Mucosa of rectum (tissue), 2 donors: ENCODE results near the gene GMEB2.
"Not testable (repeated sequence)": the region's sequence is repeated elsewhere in the genome, so short reads cannot be mapped to it uniquely, and the experiment has no call there.

Experiments
- H3K27ac ChIP-seq, 2 donors: one replicate each; pipeline ENCODE4 v1.7.0; 2013; ENCODE audit warnings: inconsistent platforms in 2 of 2, low read depth in 2 of 2, low read length in 2 of 2
- H3K27me3 ChIP-seq, 2 donors: one replicate each; pipeline ENCODE4 v1.7.0; 2013; ENCODE audit warnings: low read length in 2 of 2; ENCODE audit not compliant: control insufficient read depth in 2 of 2, insufficient read depth in 2 of 2
- H3K36me3 ChIP-seq, 2 donors: one replicate each; pipeline ENCODE4 v1.7.0; 2013; ENCODE audit warnings: low read length in 2 of 2; ENCODE audit not compliant: control insufficient read depth in 2 of 2, insufficient read depth in 2 of 2
- H3K4me1 ChIP-seq, 2 donors: one replicate each; pipeline ENCODE4 v1.7.0; 2013; ENCODE audit warnings: low read length in 2 of 2, mild to moderate bottlenecking in 1 of 2; ENCODE audit not compliant: control insufficient read depth in 2 of 2, insufficient read depth in 2 of 2
- H3K4me3 ChIP-seq, 2 donors: one replicate each; pipeline ENCODE4 v1.7.0; 2013; ENCODE audit warnings: low read length in 2 of 2
- H3K9ac ChIP-seq, 2 donors: one replicate each; pipeline ENCODE4 v1.7.0; 2013; ENCODE audit warnings: low read length in 2 of 2, low read depth in 1 of 2, mild to moderate bottlenecking in 1 of 2
- H3K9me3 ChIP-seq, 2 donors: one replicate each; pipeline ENCODE4 v1.7.0; 2013; ENCODE audit warnings: low read length in 2 of 2; ENCODE audit not compliant: control insufficient read depth in 2 of 2
- donor health status: healthy.
- donor health status: Normal muscosa, but diverticular disease.

Gene GMEB2

DNA sequence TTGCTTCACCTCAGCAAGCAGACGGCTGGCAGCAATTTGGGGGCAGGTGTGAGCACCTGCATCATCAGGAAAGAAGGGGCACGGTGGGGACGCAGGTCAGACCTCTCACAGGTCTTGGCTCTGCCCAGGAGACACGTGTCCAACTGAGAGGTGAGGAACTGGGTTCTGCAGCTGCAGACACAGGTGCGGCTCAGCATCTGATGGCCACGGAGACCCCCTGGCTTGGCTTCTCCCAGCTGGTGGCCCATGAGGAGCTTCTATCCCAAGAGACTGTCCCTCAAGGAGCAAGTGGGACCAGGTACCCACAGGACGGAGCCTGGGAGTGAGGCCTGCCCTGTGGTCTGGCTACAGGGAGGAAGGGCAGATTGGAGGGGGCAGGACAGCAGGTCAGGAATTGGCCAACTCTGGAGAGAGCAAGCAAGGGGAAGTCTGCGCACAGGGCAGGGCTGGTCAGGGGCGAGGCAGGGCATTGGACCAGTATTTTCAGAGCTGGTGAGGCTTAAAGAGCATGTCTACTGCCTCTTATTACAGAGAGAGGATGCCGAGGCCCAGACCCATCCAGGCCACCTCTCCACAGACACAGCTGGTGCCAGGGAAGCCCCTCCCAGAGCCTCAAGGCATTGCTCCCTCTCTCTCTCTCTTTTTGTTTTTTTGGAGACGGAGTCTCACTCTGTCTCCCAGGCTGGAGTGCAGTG lies 22.1 kb upstream of the GMEB2 start:
- no peaks in the 10 kb centered on the region for H3K36me3 ChIP-seq
- peaks cover 7% of the 10 kb centered on the region in 2 donors for H3K4me1 ChIP-seq
- H3K4me3 ChIP-seq = no peak overlapping the region
- H3K27me3 ChIP-seq = peaks cover 6 to 12% of the 10 kb centered on the region in 2 donors
- no peak overlapping the region for H3K27ac ChIP-seq
- no peak overlapping the region for H3K9ac ChIP-seq
- no peaks in the 10 kb centered on the region for H3K9me3 ChIP-seq

DNA sequence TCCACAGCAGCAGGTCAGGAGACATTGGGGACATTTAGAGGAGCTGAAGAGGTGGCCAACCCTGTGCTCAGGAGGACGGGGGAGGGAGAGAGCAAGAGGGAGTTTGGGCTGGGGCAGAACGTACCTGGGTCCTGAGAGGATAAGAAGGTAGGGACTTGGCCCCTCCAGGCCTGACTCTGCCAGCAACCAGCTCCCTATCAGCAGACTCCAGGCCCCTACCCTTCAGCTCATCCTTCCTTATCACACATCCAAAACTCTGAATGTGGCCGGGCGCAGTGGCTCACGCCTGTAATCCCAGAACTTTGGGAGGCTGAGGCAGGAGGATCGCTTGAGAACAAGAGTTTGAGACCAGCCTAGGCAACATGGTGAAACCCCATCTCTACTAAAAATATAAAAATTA lies 21.3 kb upstream of the GMEB2 start:
- no peak overlapping the region for H3K27ac ChIP-seq
- no peaks in the 10 kb centered on the region for H3K9me3 ChIP-seq
- H3K9ac ChIP-seq = no peak overlapping the region
- no peaks in the 10 kb centered on the region for H3K36me3 ChIP-seq
- no peak overlapping the region for H3K4me3 ChIP-seq
- peaks cover 6 to 14% of the 10 kb centered on the region in 2 donors for H3K27me3 ChIP-seq
- peaks cover 3 to 4% of the 10 kb centered on the region in 2 donors for H3K4me1 ChIP-seq

DNA sequence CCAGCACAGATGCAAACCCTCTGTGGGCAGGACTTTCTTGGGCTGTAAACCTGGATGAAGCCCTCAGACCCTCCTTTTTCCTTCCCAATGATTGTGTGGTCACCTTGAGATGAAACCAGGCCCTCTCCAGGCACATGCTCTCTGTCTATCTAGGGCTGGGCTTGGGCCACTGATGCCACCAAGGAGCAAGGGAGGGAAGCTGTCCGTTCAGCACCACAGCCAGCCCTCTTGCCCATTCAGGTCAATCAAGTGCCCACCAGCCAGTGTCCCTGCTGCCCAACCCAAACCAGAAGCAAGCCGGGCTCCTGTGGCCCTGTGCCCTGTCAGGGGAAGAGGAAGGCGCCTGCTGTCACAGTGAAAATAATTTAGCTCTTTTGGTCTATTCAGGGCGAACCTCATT lies 18.3 kb upstream of the GMEB2 start:
- Histone ChIP-seq H3K27me3 (peaks cover 2 to 3% of the 10 kb centered on the region in 2 donors), H3K36me3 (no peaks in the 10 kb centered on the region), H3K9ac (no peak overlapping the region), H3K27ac (no peak overlapping the region), H3K4me3 (no peak overlapping the region), H3K9me3 (no peaks in the 10 kb centered on the region), H3K4me1 (peaks cover 7% of the 10 kb centered on the region in 2 donors)

DNA sequence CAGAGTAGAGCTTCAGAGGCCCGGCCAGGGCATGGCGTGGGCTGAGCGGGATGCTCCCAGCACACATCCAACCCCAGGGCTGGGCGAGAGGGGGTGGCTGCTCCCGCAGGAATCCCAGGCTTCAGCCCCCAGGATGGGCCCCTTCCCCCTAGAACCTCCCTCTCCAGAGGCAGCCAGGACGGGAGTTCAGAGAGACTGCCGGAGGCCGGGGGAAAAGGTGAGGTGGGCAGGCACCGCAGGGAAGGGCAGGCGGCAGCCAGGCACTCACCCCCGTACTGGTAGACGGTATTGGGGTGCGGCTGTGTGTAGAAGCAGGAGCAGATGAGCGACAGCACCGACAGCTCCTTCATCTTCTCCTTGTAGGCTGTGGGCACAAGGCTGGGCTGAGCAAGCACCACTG lies 17.0 kb upstream of the GMEB2 start:
- Histone ChIP-seq H3K9me3 (no peaks in the 10 kb centered on the region), H3K4me3 (no peak overlapping the region), H3K9ac (no peak overlapping the region), H3K36me3 (no peaks in the 10 kb centered on the region), H3K4me1 (peaks cover 7% of the 10 kb centered on the region in 2 donors), H3K27me3 (peaks cover 2 to 3% of the 10 kb centered on the region in 2 donors), H3K27ac (no peak overlapping the region)

GRCh38 chr20:63643499-63643898 lies 16.6 kb upstream of the GMEB2 start:
- Histone ChIP-seq H3K4me3 (no peak overlapping the region), H3K27me3 (peaks cover 2 to 3% of the 10 kb centered on the region in 2 donors), H3K27ac (no peak overlapping the region), H3K4me1 (peaks cover 7% of the 10 kb centered on the region in 2 donors), H3K9ac (no peak overlapping the region), H3K9me3 (no peaks in the 10 kb centered on the region), H3K36me3 (no peaks in the 10 kb centered on the region)

DNA sequence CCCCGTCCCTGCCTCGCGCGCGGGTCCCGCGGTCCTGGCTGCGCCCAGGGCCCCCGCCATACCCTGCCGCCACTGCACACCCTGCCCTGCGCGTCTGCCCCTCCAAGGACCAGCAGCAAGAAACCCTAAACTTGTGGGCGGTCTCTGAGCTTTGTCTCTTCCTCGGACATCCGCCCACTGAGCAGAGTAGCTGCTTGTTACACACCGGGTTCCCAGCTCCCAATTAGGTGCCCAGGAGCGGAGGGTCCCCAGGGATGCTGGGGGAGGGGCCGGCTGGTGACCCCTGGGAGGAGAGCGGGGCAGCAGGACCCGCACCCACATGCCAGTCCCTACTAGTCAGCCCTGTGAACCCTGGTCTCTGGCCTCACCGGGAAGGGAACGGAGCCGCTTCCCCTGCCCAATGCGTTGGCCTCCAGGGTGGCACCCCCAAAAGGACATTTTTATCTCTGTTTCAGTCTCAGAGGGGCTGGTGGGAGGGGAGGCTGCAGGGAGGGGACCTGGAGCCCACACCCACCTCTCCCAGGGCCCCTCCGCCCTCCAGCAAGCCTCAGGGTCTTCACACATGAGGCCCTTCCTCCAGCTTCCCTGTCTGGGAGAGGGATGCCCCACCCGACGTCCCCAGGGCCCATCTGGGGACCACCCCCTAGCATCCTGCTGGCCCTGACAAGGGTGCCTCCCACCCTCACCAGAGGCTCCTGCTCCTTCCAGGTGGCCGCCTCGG lies 15.8 kb upstream of the GMEB2 start:
- Histone ChIP-seq H3K9ac (peak overlapping the region in 1 of 2 donors; percentile 64), H3K27me3 (peaks cover 2 to 3% of the 10 kb centered on the region in 2 donors), H3K4me3 (peak overlapping the region; percentile 44 to 65), H3K27ac (peak overlapping the region; percentile 77 to 82), H3K4me1 (peaks cover 7% of the 10 kb centered on the region in 2 donors), H3K9me3 (no peaks in the 10 kb centered on the region), H3K36me3 (no peaks in the 10 kb centered on the region)

DNA sequence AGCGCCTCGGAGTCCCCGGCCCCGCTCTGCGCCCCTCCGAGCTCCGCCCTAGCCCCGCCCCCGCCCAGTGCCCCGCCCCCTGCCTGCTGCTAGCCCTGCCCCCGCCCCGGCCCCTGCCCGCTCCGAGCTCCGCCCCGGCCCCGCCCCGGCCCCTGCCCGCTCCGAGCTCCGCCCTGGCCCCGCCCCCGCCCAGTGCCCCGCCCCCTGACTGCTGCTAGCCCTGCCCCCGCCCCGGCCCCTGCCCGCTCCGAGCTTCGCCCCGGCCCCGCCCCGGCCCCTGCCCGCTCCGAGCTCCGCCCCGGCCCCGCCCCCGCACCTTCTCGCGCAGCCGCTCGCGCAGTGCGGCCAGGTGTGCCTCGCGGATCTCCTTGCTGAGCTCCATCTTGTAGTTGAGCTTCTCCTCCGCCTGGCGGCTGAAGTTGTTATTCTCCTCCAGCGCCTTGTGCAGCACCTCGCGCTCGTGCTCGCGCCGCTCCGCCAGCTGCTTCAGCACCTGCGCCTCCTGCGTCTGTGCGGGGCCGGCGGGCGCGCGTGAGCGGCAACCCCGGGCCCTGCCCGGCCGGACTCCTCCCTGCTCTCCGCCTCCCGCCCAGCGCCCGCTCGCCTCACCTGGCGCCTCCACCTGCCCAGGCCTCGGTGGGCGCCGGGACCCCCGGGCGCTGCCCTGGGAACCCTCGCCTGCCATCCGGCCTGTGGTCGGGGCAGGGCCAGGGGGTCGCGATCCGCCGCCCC lies 15.1 kb upstream of the GMEB2 start:
- Histone ChIP-seq H3K4me3 (peak overlapping the region; percentile 65 to 77), H3K4me1 (peaks cover 7% of the 10 kb centered on the region in 2 donors), H3K36me3 (no peaks in the 10 kb centered on the region), H3K27ac (peak overlapping the region; percentile 77 to 90), H3K9ac (peak overlapping the region in 1 of 2 donors; percentile 64), H3K9me3 (no peaks in the 10 kb centered on the region), H3K27me3 (peaks cover 2 to 3% of the 10 kb centered on the region in 2 donors)

- H3K27me3 ChIP-seq = peaks cover 2 to 3% of the 10 kb centered on the region in 2 donors
- H3K4me3 ChIP-seq = peak overlapping the region; percentile 65 to 77
- H3K4me1 ChIP-seq = peaks cover 7% of the 10 kb centered on the region in 2 donors
- no peaks in the 10 kb centered on the region for H3K36me3 ChIP-seq
- peak overlapping the region; percentile 73 to 90 for H3K27ac ChIP-seq
- peak overlapping the region; percentile 54 to 76 for H3K9ac ChIP-seq
- no peaks in the 10 kb centered on the region for H3K9me3 ChIP-seq
Observed at GRCh38 chr20:63641146-63641791, 14.4 kb upstream of the GMEB2 start.

GRCh38 chr20:63640686-63641085 lies 13.8 kb upstream of the GMEB2 start:
- H3K4me3 ChIP-seq = peak overlapping the region in 1 of 2 donors; percentile 13
- H3K27ac ChIP-seq = peak overlapping the region in 1 of 2 donors; percentile 77
- H3K4me1 ChIP-seq = not testable (repeated sequence)

More at GRCh38 chr20:63640686-63641085, 13.8 kb upstream of the GMEB2 start:
- H3K27me3 ChIP-seq, H3K9me3 ChIP-seq, H3K36me3 ChIP-seq, H3K9ac ChIP-seq: not testable (repeated sequence)
